Ovary (tissue), 9 donors: ENCODE measurements around the gene C10orf88. TPM values are rescaled to one million over a fixed set of nuclear protein-coding genes. Genes with fewer than 3 reads are reported as not detected.

Experiments used
- DNase-seq, 5 donors: peaks; one replicate each; pipeline ENCODE4 v3.0.0-alpha.2; 2019 to 2020
- H3K27ac ChIP-seq, 2 donors: fragments of 200-600 bp; one replicate each; pipeline versions ENCODE4 v1.5.1 to v1.8.0; 2019 to 2022
- H3K27me3 ChIP-seq: fragments of 200-600 bp; one replicate; pipeline ENCODE4 v1.8.0; 2022
- H3K36me3 ChIP-seq: fragments of 200-600 bp; sonication (generic); one replicate; pipeline ENCODE4 v1.5.1; 2019
- H3K4me1 ChIP-seq: one replicate; pipeline ENCODE4 v1.8.1; 2013; ENCODE audit warnings: mild to moderate bottlenecking, moderate library complexity; ENCODE audit not compliant: insufficient read depth
- H3K4me3 ChIP-seq: fragments of 200-600 bp; sonication (generic); one replicate; pipeline ENCODE4 v1.5.1; 2017
- H3K9me3 ChIP-seq, 2 donors: fragments of 200-600 bp in 1 of 2; sonication (generic) in 1 of 2; one replicate each; pipeline versions ENCODE4 v1.5.1 to v1.8.1; 2013 to 2019; ENCODE audit warnings: mild to moderate bottlenecking in 1 of 2, moderate library complexity in 1 of 2
- CTCF ChIP-seq, 3 donors: fragments of 450-650 bp in 2 of 3; fragments of 200-600 bp in 1 of 3; IDR thresholded peaks; one replicate each; pipeline versions ENCODE4 v1.5.1 to v1.8.0; 2016 to 2022; ENCODE audit warnings: antibody characterized with exemption in 3 of 3, mild to moderate bottlenecking in 1 of 3
- EP300 ChIP-seq: sonication (generic); formaldehyde crosslinking; IDR thresholded peaks from one replicate; pipeline ENCODE4 v1.6.1; 2017; ENCODE audit warnings: antibody characterized with exemption
- POLR2A ChIP-seq: fragments of 450-650 bp; IDR thresholded peaks from one replicate; pipeline ENCODE4 v1.6.1; 2017; ENCODE audit warnings: antibody characterized with exemption, mild to moderate bottlenecking, moderate library complexity
- WGBS, 3 donors: extraction: QIAGEN DNeasy Blood & Tissue Kit in 1 of 3; methylation state at CpG; one replicate each; pipeline versions ENCODE4 v1.1.5 to v1.1.7; 2013 to 2017; 5-methylcytosine and 5-hydroxymethylcytosine counted together
- intact Hi-C, 4 donors: fragments of 100-400 bp; cut with DNase I; formaldehyde crosslinking; loops; one replicate each; pipeline versions ENCODE4 v1.11.0 to v1.15.1; 2022 to 2023
- polyA plus RNA-seq, 2 donors: library from polyadenylated mRNA; stranded (reverse); fragments of 200-250 nt in 1 of 2; fragments of 350-450 nt in 1 of 2; fragmentation: Illumina TruSeq in 1 of 2; extraction: RNeasy Lipid Tissue Mini Kit (QIAGEN cat#74804) in 1 of 2; gene quantifications; one replicate each; pipeline ENCODE4 v1.2.3, GENCODE V29; 2013 to 2014
- total RNA-seq, 7 donors: library from RNA; depleted of rRNA in 2 of 7; stranded (reverse); fragments of >200 nt in 2 of 7; fragmentation: NEBNext Ultra II Directional in 3 of 7; extraction: Animal tissue kit (Norgen Biotek cat#: 25700) in 3 of 7; gene quantifications; one replicate each; pipeline versions ENCODE4 v1.1.0 to v1.2.4, GENCODE V29; 2016 to 2023
- donor health status: DM: no; HTN: no; CAD: no; lungs with moderate emphysema.
- donor health status: DM: no; HTN: no; CAD: no.
- donor health status: Bipolar disorder and iron deficiency.
- donor health status: DM: yes; HTN: yes; CAD: no.
- donor health status: DM: no; HTN: no; CAD: no.
- donor health status: DM: yes; HTN: yes; CAD: no.

Gene C10orf88
- total and polyA plus RNA-seq, 9 donors: 3.0 to 9.7 (median 7.2) TPM

- no peak for TF ChIP-seq EP300
- TF ChIP-seq CTCF (IDR thresholded peaks at IDR 0.05): no peak
- no peak for TF ChIP-seq POLR2A
- no peak for DNase-seq
- no peaks in the 10 kb centered on the region for H3K27me3 ChIP-seq
- intact Hi-C loops: no loop called here
- no peaks in the 10 kb centered on the region for H3K4me1 ChIP-seq
- no peaks in the 10 kb centered on the region for H3K9me3 ChIP-seq
- H3K4me3 ChIP-seq: no peak overlapping the region
- H3K27ac ChIP-seq: no peak overlapping the region
- no peaks in the 10 kb centered on the region for H3K36me3 ChIP-seq
These were observed 12.9 kb upstream of the C10orf88 start for GRCh38 chr10:122966879-122967278.

- TF ChIP-seq EP300: no peak
- TF ChIP-seq POLR2A: no peak
- no peak for TF ChIP-seq CTCF (IDR thresholded peaks at IDR 0.05)
- H3K4me3 ChIP-seq: no peak overlapping the region
- no peaks in the 10 kb centered on the region for H3K36me3 ChIP-seq
- intact Hi-C loops: no loop called here
- no peak overlapping the region for H3K27ac ChIP-seq
- H3K4me1 ChIP-seq: no peaks in the 10 kb centered on the region
- WGBS, 3 donors: 60 to 79% (median 72%) methylated on average over 3 of the region's 3 CpGs
- no peak for DNase-seq
- no peaks in the 10 kb centered on the region for H3K9me3 ChIP-seq
- H3K27me3 ChIP-seq: no peaks in the 10 kb centered on the region
These were observed 8.4 kb upstream of the C10orf88 start for GRCh38 chr10:122962405-122962804.

- H3K27me3 ChIP-seq: no peaks in the 10 kb centered on the region
- 78 to 81% (median 79%) methylated on average over 5 of the region's 5 CpGs for WGBS, 3 donors
- no peaks in the 10 kb centered on the region for H3K9me3 ChIP-seq
- TF ChIP-seq POLR2A (no peak), CTCF (IDR thresholded peaks at IDR 0.05) (no peak), EP300 (no peak)
- DNase-seq: no peak
- peaks cover 7% of the 10 kb centered on the region for H3K4me1 ChIP-seq
- H3K36me3 ChIP-seq: no peaks in the 10 kb centered on the region
- no peak overlapping the region for H3K27ac ChIP-seq
- intact Hi-C loops: no loop called here
- H3K4me3 ChIP-seq: no peak overlapping the region
These were observed 3.4 kb upstream of the C10orf88 start for GRCh38 chr10:122957474-122957873.

GRCh38 chr10:122955892-122956291 lies 1.9 kb upstream of the C10orf88 start:
- Histone ChIP-seq H3K4me1 (peaks cover 7% of the 10 kb centered on the region), H3K27ac (no peak overlapping the region), H3K4me3 (no peak overlapping the region), H3K9me3 (no peaks in the 10 kb centered on the region), H3K36me3 (no peaks in the 10 kb centered on the region), H3K27me3 (no peaks in the 10 kb centered on the region)
- intact Hi-C loops: no loop called here
- no peak for DNase-seq
- WGBS, 3 donors: 95 to 97% (median 96%) methylated on average over 1 of the region's 1 CpG
- TF ChIP-seq EP300 (no peak), CTCF (IDR thresholded peaks at IDR 0.05) (no peak), POLR2A (no peak)

- Histone ChIP-seq H3K4me3 (peak overlapping the region; percentile 88), H3K27ac (peak overlapping the region in 1 of 2 donors; percentile 38), H3K4me1 (peaks cover 7% of the 10 kb centered on the region), H3K27me3 (no peaks in the 10 kb centered on the region), H3K36me3 (no peaks in the 10 kb centered on the region), H3K9me3 (no peaks in the 10 kb centered on the region)
- DNase-seq: peak in 1 of 5 donors; percentile 52
- intact Hi-C loops: no loop called here
- WGBS, 3 donors: 61 to 66% (median 64%) methylated on average over 8 to 13 of the region's 13 CpGs
- TF ChIP-seq EP300 (no peak), POLR2A (no peak), CTCF (IDR thresholded peaks at IDR 0.05) (no peak)
These were observed 664 bp upstream of the C10orf88 start for GRCh38 chr10:122954731-122955050.
